NT2/D1 (cell line): ENCODE data around the gene ELF1.
"Not testable (repeated sequence)": the region's sequence is repeated elsewhere in the genome, so short reads cannot be mapped to it uniquely, and the experiment has no call there.

Experiments
- DNase-seq: peaks from one replicate; pipeline ENCODE4 v3.0.0-alpha.2; 2011; ENCODE audit warnings: low read depth, low spot score
- H3K27me3 ChIP-seq: 2 replicates; pipeline ENCODE4 v1.6.0; 2011; ENCODE audit warnings: mild to moderate bottlenecking; ENCODE audit not compliant: insufficient read length, insufficient read depth
- H3K36me3 ChIP-seq: 2 replicates; pipeline ENCODE4 v1.6.1; 2011; ENCODE audit warnings: mild to moderate bottlenecking, low read length, mixed read lengths; ENCODE audit not compliant: insufficient read depth, insufficient read length
- H3K4me1 ChIP-seq: 2 replicates; pipeline ENCODE4 v1.5.1; 2011; ENCODE audit not compliant: insufficient read depth, insufficient read length
- H3K4me3 ChIP-seq: 2 replicates; pipeline ENCODE4 v1.5.1; 2011; ENCODE audit warnings: low read depth; ENCODE audit not compliant: insufficient read length
- H3K9ac ChIP-seq: 2 replicates; pipeline ENCODE4 v1.6.0; 2011; ENCODE audit warnings: low read depth; ENCODE audit not compliant: insufficient read length
- H3K9me3 ChIP-seq: 2 replicates; pipeline ENCODE4 v1.5.1; 2011; ENCODE audit warnings: mild to moderate bottlenecking, low read length; ENCODE audit not compliant: insufficient read depth
- SUZ12 ChIP-seq: IDR thresholded peaks from 2 replicates; pipeline ENCODE4 v1.6.1; 2011; ENCODE audit not compliant: insufficient read length, insufficient read depth; ENCODE audit errors: extremely low read depth
- YY1 ChIP-seq: IDR thresholded peaks from 2 replicates; pipeline ENCODE4 v1.6.1; 2011; ENCODE audit not compliant: insufficient read length, insufficient read depth
- ZNF274 ChIP-seq: IDR thresholded peaks from 2 replicates; pipeline ENCODE4 v1.6.1; 2011; ENCODE audit warnings: mild to moderate bottlenecking, low read depth, low read length

ELF1 gene

DNA sequence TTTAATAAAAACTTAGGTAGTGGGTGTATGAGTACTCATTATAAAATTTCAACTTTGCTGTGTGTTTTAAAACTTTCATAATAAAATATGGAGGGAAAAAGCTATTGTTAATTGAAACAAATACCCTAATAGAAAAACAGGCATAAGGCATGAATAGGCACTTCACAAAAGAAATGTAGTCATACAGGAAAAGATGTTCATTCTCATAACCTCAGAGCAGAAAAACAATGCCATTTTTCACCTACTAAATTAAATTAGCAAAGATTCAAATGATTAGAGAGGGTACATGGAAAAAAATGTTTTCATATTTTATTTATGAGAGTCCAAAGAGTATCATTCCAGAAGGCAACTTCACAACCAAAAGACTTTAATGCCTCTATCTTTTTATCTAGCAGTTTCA lies 20.6 kb upstream of the ELF1 start:
- TF ChIP-seq ZNF274 (no peak), YY1 (no peak), SUZ12 (no peak)
- Histone ChIP-seq H3K4me1 (no peaks in the 10 kb centered on the region), H3K4me3 (no peak overlapping the region), H3K9me3 (no peaks in the 10 kb centered on the region), H3K27me3 (no peaks in the 10 kb centered on the region), H3K36me3 (no peaks in the 10 kb centered on the region), H3K9ac (no peak overlapping the region)
- no peak for DNase-seq

DNA sequence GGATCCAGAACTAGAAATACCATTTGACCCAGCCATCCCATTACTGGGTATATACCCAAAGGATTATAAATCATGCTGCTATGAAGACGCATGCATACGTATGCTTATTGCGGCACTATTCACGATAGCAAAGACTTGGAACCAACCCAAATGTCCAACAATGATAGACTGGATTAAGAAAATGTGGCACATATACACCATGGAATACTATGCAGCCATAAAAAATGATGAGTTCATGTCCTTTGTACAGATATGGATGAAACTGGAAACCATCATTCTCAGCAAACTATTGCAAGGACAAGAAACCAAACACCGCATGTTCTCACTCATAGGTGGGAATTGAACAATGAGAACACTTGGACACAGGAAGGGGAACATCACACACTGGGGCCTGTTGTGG lies 17.4 kb upstream of the ELF1 start:
- DNase-seq, H3K4me1 ChIP-seq, H3K9me3 ChIP-seq, H3K4me3 ChIP-seq, H3K27me3 ChIP-seq, H3K9ac ChIP-seq, H3K36me3 ChIP-seq: not testable (repeated sequence)

DNA sequence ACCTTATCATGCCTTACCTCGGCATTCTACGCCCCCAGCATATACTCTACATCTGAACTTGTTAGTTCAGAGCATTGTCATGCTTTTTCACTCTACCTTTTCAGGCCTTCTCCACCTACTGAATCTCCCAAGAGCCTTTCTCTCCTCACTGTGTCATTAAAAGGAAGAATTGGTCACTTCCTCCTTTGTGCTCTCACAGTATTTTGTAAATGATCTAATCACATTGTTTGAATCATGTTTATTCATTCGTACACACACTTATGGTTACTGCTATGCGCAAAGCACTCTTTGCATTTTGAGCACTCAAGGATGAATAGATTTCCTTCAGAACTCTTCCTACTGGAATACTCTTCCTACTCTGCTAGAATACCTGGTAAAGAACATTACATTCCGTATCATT lies 15.8 kb upstream of the ELF1 start:
- Histone ChIP-seq H3K36me3 (no peaks in the 10 kb centered on the region), H3K27me3 (no peaks in the 10 kb centered on the region), H3K4me3 (no peak overlapping the region), H3K9ac (no peak overlapping the region), H3K4me1 (no peaks in the 10 kb centered on the region), H3K9me3 (no peaks in the 10 kb centered on the region)
- DNase-seq = no peak
- TF ChIP-seq YY1 (no peak), SUZ12 (no peak), ZNF274 (no peak)

DNA sequence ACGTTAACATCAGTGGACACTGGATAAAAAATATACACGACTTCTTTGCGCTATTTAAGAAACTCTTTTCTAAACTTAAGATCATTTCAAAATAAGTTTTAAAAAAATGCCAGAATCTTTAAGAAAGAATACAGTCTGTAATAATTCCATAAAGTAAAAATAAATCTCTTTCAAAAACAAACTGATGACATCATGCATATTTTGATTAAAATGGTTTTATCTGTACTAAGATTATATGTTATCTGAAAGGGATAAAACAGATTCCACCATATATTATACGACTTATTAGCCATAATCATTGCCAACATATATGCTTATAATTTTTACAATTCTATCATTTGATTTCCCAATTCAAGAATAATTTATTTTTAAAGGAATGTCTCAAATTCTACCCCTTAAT lies 15.3 kb upstream of the ELF1 start:
- Histone ChIP-seq H3K4me1 (no peaks in the 10 kb centered on the region), H3K9me3 (no peaks in the 10 kb centered on the region), H3K27me3 (no peaks in the 10 kb centered on the region), H3K36me3 (no peaks in the 10 kb centered on the region), H3K9ac (no peak overlapping the region), H3K4me3 (no peak overlapping the region)
- DNase-seq = no peak
- TF ChIP-seq SUZ12 (no peak), ZNF274 (no peak), YY1 (no peak)

DNA sequence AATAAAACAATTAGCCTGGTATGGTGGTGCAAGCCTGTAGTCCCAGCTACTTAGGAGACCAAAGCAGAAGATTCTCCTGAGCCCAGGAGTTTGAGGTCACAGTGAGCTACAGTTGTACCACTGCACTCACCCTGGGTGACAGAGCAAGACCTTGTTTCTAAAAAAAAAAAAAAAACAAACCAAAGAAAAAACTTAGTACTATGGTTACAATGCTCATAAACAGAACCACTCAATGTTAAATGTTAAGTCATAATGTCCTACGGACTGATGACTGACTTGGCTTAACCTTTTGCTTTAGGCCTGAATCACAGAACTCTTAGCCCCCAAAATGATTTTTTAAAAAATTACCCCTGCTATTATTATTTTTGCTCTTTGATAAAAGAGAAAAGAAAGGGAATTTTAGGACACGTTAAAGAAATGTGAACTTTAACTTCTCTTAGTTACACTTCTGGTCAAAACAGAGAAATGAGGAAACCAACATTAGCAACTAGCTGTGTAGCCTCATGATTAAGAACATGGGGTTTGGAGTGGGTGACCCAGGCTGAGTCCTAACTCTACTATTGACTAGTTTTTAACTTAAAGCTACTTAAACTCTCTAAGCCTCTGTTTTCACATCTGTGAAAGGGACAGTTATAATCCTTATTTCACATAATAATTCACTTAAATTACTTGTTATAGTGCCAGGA lies 13.7 kb upstream of the ELF1 start:
- H3K27me3 ChIP-seq = no peaks in the 10 kb centered on the region
- H3K9ac ChIP-seq = no peak overlapping the region
- DNase-seq = no peak
- TF ChIP-seq ZNF274 (no peak), YY1 (no peak), SUZ12 (no peak)
- no peaks in the 10 kb centered on the region for H3K36me3 ChIP-seq
- no peaks in the 10 kb centered on the region for H3K4me1 ChIP-seq
- H3K4me3 ChIP-seq = no peak overlapping the region
- H3K9me3 ChIP-seq = no peaks in the 10 kb centered on the region

DNA sequence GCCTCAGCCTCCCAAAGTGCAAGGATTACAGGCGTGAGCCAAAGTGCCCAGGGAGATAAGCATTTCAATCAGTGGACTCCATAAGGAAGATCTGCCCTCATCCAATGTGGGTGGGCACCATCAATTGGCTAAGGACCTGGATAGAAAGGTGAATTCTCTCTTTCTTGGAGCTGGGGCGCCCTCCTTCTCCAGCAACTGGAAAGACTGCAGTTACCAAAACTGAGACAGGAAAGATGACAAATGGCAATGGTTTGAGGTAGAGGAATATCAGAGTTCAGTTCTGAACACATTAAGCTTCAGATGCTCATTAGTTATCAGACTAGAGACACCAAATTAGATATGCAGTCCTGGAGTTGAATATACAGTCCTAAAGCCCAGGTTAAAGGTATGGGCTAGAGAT lies 10.5 kb upstream of the ELF1 start:
- no peak for DNase-seq
- no peaks in the 10 kb centered on the region for H3K36me3 ChIP-seq
- no peaks in the 10 kb centered on the region for H3K4me1 ChIP-seq
- no peak overlapping the region for H3K4me3 ChIP-seq
- H3K9me3 ChIP-seq = no peaks in the 10 kb centered on the region
- H3K27me3 ChIP-seq = no peaks in the 10 kb centered on the region
- no peak for TF ChIP-seq SUZ12
- TF ChIP-seq YY1 = no peak
- TF ChIP-seq ZNF274 = no peak
- no peak overlapping the region for H3K9ac ChIP-seq

DNA sequence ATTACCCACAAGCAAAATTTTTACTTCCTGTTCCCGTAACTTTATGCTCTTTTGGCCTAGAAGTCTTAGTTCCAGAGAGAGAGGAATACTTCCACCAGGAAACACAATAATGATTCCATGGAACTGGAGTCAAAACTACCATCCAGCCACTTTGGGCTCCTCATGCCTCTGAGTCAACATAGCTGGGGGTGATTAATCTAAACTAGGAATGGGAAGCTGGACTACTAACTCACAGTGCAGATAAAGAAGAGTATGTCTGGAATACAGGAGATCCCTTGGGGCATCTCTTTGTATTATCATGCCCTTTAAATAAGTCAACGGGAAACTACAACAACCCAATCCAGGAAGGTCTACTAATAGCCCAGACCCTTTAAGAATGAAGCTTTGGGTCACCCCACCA lies 8.9 kb upstream of the ELF1 start:
- TF ChIP-seq YY1 = no peak
- TF ChIP-seq SUZ12 = no peak
- TF ChIP-seq ZNF274 = no peak
- no peak overlapping the region for H3K4me3 ChIP-seq
- H3K9me3 ChIP-seq = no peaks in the 10 kb centered on the region
- DNase-seq = no peak
- H3K9ac ChIP-seq = no peak overlapping the region
- H3K27me3 ChIP-seq = no peaks in the 10 kb centered on the region
- no peaks in the 10 kb centered on the region for H3K36me3 ChIP-seq
- H3K4me1 ChIP-seq = no peaks in the 10 kb centered on the region

DNA sequence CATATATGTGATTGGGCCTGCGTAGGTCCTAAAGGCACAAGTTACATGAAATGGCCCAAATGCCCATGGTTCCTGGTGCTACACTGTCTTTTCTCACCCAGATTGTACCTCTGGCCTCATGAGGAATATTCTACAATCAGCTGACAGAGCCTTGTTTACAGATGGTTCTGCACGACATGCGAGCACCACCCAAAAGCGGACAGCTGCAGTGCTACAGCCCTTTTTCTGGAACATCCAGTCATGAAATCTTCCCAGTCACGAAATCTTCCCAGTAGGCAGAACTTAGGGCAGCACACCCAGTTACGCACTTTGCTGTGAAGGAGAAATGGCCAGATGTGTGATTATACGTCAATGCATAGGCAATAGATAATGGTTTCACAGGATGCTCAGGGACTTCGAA lies 7.7 kb upstream of the ELF1 start:
- Histone ChIP-seq H3K9me3 (no peaks in the 10 kb centered on the region), H3K4me3 (no peak overlapping the region), H3K27me3 (no peaks in the 10 kb centered on the region), H3K9ac (no peak overlapping the region), H3K4me1 (no peaks in the 10 kb centered on the region), H3K36me3 (no peaks in the 10 kb centered on the region)
- no peak for DNase-seq
- no peak for TF ChIP-seq SUZ12
- TF ChIP-seq YY1 = no peak
- no peak for TF ChIP-seq ZNF274
